NCI-H187 (cell line): ENCODE results near the gene ZAP70.

Experiments used
- DNase-seq, 2 experiments: peaks; one replicate each; lab custom pipeline; 2025; lab: John Stamatoyannopoulos, UW

The ZAP70 gene

DNA sequence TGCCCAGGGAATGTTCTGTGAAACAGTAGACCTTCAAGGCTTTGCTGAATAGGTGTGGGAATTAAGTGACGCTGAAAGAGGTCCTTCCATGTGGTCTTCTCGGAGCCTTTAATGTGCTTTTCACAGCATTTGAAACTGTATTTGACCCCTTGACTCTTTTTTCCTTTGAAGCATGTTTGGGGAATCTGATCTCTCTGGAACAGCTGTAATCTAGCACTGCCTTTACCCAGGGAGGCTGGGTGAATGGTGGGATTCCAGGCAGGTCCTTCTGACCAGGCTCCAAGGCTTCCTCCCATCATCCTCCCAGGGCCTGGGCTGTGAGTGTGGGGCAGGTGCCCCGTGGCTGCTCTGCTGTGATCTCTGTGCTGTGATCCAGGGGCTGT, 4.2 kb downstream of the ZAP70 start:
- DNase-seq: no peak

DNA sequence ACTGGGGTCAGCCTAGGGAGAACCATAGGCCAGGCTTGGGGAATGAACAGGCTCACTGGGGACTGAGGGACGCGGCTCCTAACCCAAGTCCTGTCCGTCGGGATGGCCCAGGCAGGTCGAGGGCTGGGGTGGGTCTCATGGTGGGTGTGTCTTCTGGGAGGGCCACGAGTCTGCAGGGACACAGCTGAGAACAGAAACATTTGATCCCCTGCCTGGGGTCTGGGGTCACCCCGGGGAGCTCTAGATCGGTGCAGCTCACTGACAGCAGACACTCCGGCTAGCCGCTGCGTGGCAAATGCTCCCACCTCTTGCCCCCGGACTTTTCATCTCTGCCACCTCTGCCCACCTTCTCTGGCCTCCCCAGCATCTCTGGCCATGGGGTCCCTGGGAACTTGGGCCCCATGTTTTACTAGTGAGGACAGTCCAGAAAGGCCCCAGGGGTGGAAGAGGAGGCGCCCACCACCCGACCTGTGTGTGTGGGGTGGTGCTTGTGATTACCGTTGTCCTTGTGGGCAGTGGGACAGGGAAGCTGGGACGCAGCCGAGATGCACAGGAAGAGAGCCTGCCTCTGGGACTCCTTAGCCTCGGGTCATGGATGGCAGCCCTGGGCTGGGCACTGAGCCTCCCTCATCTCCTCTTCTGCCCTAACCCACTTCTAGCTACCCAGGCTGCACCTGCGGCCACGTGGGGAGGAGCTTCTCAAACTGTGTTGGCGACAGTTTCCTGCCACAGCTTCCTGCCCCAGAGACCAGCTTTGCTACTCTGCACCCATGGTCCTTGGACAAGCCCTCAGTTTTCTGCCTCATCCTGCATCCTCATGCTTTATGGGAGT, 4.9 kb downstream of the ZAP70 start:
- no peak for DNase-seq

DNA sequence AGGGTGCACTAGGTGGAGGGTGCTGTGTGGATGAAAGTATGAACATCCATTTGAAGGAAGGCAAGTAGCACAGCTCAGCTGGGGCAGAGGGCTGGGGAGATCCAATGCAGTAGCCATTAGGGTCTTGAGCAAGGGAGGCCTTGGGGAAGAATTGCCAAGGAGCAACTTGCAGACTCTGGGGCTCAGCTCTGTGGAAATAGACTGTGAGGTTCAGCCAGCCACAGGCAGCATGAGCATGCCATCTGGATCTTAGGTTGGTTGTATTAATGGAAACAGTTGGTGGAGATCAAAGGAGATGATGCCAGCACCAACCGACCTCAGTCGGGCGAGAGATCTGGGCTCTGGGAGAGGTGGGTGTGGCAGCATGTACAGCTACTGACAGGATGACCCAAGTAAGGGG, 5.6 kb downstream of the ZAP70 start:
- DNase-seq: no peak

DNA sequence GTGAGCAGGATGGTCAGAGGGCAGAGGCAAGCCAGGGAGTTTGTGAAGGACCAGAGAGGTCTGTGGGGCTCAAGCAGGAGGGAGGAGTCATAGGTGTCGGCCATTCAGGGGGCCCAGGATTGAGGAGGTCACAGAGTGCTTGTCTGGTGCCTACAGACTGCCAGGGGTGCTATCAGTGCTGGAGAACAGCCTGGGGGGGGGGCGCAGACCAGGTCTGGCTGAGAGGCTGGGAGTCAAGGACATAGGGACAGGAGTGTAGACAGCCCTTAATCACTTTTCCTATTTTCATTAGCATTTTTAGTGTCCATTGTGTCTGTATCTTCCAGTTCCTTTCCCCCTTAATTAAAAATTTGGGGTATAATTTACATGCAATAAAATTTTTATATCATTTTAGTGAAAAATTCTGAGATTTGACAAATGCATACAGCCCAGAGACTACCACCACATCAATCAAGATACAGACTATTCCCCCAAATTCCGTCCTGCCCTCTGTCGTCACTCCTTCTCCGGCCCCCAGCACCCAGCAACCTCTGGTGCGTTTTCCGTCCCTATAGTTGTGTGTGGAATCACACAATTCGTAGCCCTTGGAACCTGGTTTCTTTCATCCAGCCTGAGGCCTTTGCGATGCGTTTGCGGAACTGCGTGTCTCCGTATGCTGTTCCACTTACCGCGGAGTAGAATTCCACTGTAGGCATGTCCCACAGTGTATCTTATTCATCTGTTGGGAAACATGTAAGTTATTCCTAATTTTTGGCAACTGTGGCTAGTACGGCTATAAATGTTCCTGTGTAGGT, 6.2 kb downstream of the ZAP70 start:
- no peak for DNase-seq

DNA sequence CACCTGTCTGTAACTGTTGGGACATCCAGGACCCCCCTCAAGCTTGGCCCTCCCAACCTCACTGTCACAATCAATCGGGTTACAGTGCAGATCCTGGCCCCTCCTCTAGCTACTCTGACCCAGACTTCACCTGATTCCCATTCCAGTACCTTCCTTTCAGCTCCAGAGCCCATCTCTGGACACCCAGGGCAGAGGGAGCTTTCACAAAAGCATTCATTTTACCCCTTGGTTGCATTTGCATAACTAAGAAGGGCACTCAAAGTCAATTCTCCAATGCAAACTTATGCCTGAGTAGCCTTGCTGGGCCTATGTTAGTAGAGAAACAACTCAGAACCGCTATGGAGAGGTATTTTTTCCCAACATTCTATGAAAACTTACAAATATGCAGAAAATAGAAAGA, 7.4 kb downstream of the ZAP70 start:
- DNase-seq: no peak

DNA sequence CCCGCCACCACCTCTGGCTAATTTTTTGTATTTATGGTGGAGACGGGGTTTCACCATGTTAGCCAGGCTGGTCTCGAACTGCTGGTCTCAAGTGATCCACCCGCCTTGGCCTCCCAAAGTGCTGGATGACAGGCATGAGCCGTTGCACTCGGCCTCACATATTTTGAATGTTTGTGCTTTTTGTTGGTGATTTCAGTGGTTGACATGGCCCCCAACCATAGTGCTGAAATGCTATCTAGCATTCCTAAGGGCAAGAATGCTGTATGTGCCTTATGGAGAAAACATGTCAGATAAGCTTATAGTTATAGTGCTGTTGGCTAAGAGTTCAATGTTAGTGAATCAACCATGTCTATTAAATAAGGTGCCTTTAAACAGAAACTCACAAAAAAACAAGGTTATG, 8.9 kb downstream of the ZAP70 start:
- DNase-seq: no peak

DNA sequence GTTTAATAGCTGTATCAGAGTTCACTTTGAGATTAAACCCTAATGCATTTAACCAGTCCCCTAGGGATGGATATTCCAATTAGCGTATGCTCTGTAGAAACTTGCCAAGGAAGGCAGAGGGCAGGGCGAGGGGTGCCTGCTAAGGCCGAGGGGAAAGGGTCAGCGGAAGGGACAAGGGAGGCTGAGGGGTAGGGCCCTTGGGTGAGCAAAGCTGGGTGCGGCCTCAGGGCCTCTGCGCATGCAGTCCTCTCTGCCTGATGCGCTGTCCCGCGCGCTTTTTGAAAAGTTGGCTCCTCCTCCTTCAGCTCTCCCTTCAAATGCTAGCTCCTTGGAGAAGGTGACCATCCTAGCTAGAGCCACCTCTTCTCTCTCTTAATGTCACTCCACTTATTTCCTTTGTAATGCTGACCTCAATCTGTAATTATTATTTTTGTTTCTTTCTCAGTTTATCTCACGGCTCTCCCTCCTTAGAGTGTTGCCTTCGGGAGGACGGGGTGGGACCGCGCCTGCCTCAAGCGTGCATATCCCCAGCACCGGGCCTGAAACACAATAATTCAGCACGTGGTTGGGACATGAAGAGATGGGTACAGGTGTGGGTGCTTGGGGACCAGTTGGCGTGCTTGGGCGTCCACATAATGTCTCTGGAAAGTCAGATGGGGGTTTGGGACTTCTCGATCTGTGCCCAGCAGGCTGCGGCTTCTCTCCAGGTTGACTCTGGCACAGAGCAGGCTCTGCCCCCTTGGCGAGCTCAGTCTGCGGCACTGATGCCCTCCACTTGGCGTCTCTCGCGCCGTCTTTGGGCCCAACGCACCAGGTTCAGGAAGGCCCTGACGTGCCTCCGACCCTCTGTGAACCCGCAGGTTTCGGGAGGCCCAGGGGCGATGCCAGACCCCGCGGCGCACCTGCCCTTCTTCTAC, 10.0 kb downstream of the ZAP70 start:
- no peak for DNase-seq

DNA sequence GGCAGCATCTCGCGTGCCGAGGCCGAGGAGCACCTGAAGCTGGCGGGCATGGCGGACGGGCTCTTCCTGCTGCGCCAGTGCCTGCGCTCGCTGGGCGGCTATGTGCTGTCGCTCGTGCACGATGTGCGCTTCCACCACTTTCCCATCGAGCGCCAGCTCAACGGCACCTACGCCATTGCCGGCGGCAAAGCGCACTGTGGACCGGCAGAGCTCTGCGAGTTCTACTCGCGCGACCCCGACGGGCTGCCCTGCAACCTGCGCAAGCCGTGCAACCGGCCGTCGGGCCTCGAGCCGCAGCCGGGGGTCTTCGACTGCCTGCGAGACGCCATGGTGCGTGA, 10.7 kb downstream of the ZAP70 start:
- DNase-seq: no peak

DNA sequence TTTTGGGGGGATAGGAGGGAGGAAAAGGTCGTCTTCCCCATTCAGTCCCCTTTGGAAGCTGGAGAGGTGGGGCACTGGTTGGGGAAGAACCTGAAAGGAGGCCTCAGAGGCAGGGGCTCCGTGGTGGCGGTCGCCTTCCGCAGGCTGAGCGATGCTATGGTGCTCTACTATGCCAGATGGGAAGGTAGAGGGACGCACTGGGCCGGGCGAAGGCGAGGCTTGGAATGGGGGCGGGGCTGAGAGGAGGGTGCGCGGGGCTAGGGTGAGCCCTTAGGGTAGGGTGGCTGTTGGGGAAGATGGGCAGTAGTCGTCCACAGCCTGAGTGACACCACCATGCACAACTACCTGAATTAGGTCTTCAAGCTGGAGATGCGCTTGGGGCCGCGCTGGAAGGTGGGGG, 11.1 kb downstream of the ZAP70 start:
- DNase-seq: no peak

DNA sequence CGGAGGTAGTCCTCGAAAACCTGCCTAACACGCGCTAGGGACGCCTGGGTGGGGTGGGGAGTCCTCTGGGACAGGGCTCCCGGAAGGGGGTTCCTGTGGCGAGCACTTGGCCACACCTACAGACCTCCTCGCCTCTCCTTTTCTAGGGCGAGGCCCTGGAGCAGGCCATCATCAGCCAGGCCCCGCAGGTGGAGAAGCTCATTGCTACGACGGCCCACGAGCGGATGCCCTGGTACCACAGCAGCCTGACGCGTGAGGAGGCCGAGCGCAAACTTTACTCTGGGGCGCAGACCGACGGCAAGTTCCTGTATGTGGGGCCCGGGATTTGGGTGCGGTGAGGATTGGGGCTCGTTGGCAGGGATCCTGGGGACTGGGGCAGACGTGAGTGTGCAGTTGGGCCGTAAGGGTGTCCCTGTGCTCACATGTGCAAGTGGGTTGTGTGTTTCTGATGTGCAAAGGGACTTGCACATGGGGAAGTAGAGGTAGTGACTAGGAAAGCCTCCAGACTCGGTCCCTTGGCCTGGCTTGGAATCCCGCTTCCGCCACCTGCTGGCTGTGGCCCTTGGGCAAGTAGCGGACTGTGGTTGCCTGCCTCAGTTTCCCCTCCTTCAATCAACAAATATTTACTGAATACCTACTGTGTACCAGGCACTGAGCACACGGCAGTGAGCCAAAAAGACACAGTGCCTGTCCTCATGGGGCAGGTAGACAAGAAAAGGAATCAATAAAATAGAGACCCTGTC, 11.7 kb downstream of the ZAP70 start:
- no peak for DNase-seq

DNA sequence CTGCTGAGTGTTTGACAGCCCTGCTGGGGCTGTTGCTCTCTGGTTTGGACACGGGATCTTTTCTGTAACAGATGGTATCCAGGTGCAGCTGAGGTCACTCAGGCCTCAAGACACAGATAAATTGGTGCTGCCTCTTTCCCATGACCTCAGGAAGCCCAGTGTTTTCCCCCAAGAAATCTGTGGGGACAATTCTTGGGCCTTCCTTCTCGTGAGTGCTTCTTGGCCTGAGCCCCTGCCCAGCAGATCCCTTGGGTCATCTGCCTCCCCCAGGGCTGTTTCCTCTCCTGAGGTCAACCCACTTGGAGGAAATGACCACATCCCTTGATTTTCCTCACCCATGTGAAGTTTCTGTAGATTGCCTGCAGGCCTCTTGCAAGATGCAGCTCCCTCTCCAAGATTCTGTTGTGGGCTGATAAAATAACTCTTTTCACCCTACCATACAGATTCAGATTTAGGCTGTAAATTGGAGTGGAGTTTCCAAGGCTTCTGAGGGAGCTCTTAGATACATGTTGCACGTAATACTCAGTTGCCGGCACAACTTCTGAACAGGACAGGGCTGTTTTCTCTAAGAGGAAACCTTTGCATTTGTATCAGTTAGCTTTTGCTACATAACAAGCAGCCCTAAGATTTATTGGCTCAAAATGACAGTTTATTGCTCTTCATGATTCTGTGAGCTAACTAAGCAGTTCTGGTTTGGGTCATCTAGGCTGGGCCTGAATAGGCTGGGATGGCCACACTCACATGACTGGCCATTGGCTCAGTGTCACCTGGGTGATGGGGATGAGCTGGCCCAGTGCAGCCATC, 13.1 kb downstream of the ZAP70 start:
- DNase-seq: no peak

DNA sequence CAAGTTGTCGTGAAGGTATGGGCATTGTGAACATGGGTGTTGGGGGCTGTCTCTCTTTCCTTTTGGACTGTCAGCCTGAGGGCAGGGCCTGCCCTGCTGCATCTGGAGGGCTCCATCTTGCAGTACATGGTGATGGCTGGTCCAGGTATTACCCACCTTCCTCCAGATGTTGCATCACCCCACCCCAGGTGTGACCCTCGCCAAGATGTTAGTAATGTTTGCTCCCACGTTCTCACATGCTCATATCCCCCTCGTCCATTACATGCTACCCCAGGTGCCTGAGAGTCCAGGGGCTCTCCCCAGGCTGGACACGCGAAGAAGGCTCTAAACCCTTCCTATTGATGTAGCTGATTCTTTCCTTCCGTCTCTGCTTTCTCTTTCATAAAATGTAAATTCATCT, 13.9 kb downstream of the ZAP70 start:
- no peak for DNase-seq

DNA sequence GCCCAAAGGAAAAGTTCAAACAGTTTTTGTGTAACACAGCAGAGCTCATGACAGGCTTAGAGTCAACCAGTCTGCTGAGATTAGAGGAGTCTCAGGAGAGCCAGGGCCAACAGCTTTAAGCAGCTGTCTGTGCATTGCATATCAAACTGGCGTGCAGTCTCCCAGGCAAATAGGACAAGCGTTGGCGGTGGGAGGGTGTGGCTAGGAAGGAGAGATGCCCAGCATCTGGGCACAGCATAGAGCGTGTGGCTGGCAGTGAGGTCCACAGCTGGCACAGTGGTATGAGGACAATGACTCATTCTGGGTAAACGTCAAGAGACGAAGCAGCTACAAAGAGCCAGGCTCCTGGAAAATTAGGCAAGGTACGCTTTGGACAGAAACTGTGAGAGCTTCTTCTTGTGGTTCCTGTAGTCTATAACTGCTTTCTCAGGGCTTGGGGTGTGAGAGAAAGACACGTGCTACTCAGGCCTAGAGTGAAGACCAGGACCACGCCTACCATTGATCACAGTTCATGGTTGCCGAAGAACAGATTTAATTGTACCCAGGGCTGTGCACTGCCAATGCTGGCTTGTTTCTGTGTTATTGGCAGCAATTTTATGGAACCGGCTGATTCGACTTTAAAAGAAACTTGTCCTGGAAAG, 14.8 kb downstream of the ZAP70 start:
- no peak for DNase-seq

DNA sequence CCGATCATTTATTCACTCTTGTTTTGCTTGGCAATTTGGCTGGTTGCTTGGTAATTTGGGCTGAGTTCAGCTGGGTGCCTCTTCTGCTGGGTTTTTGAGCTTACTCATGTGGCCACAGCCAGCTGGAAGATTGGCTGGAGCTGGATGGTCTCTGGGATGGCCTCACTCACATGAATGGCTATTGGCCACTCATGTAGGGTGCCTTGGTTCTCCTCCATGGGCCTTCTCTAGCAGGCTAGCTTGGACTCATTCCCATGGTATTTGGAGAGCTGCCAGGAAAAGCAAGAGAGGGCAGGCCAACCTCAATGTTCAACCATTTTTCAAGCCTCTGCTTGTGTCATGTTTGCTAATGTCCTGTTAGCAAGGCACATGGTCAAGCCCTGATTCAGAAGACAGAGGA, 16.9 kb downstream of the ZAP70 start:
- DNase-seq: no peak

DNA sequence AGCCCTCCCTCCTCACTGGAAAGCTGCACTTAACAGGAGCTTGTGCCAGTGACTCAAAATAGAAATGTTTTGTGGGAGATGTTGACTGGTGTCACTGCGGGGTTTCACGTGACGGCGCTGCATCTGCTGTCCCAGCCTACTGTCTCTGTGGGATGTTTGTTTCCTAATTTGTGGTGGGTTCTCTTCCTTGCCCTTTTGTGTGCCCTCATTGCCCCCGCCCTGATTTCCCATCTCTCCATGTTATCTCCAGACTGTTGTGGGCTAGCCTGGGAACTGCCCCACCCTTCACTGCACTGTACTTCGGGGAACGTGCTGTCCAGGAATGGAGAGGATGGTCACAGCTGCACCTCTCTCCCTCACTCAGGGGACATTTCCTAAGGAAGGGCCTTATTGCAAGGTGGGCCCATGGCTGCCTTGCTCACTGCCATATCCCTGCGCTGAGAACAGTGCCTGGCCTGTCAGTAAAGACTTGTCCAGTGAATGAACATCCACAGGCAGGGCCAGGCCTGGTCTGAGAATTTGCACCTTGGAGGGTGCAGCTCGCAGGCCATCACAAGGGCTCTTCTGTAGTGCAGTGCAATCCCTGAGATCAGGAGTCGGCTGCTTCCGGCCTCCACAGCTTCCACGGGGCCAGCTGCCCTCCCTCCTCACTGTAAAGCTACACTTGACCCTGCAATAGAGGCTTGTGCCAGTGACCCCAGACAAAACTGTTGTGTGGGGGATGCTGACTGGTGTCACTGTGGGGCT, 18.1 kb downstream of the ZAP70 start:
- DNase-seq: no peak

DNA sequence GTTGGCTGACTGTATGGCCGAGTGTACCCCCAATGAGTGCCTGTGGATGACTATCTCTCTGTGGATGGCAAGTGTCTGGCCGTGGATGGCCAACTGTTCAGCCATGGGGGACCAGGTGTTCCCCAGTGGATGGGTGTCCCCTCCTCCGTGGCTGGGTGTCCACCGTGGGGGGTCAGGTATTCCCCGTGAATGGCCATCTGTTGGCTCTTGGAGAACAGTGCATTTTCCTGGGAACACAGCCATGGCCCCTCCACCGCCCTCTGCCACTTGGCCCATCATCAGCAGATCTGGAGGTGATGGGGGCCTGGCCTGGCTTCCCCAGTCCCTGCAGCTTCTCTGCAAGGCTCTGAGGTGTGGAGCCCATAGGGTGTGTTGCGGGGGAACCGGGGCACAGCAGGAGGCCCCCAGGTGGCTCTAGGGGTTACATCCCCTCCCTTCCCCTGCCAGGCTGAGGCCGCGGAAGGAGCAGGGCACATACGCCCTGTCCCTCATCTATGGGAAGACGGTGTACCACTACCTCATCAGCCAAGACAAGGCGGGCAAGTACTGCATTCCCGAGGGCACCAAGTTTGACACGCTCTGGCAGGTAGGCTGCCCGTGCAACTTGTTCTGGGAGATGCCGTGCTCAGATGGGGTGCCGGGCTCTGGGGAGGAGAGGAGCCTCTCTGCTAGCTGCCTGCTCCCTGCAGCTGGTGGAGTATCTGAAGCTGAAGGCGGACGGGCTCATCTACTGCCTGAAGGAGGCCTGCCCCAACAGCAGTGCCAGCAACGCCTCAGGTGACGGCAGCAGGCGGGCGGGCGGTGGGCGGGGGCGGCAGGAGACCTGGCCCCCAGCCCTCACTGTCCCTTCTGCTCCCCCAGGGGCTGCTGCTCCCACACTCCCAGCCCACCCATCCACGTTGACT, 19.3 kb downstream of the ZAP70 start:
- DNase-seq: no peak

DNA sequence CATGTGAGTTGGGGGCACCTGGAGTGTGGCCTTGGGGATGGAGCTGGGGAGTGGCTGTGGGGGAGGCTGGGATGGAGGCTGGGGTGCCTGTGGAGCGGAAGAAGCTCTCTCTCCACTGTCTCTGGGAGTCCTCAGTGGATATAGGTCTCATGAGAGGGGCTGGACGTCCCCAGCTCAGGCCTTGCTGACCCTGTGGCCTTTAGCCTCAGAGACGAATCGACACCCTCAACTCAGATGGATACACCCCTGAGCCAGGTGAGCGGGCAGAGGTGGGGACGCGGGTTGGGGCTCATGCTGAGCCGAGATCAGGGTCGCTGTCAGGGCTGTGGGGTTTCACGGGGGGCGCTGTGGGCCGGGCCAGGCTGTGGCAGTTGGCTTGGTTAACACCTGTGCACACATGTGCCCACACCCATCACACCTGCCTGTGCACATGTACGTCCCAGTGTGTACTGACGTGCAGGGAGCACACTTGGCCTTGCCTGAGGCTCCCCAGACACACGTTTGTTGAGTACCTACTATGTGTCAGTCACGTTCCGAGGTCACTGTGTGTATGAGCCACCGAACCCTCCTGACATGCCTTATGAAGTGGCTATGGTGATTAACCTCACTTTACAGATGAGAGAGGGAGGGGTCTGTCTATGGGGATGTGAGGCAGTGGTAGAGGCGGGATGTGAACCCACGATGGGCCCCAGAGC, 20.1 kb downstream of the ZAP70 start:
- no peak for DNase-seq
